GM19328 (cell line): ENCODE results near the gene ABCF1.

Source experiments
- ATAC-seq: cut with Tn5 transposase; IDR thresholded peaks from one replicate; pipeline ENCODE4 v1.9.1; 2021; ENCODE audit warnings: mild to moderate bottlenecking, moderate library complexity; ENCODE audit not compliant: unreplicated experiment

Gene ABCF1

DNA sequence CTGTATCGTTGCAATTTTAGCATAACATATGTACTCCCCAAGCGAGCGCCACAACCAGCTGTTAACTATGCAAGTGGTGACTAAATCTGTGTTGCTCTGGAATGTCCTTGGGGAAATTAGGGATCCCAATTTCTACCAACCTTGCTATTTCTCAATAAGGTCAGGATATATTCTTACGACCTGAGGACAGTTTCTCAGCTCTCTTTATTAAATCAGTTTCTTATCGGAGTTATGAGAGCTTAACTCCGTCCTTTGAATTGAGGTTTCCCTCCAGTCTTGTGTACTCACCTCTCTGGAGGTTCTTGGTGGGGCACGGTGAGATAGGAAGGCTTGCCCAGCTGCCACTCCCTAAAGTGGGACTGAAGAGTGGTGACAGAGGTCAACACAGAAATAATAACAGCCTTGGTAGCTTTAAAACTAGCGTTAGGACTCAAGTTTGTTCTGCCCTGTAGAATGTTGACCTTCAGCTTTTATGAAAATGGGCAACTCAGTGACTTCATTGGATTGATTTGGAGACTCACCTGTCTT, 47.1 kb downstream of the ABCF1 start:
- ATAC-seq = no peak

GRCh38 chr6:30619561-30619960, 48.3 kb downstream of the ABCF1 start:
- no peak for ATAC-seq

DNA sequence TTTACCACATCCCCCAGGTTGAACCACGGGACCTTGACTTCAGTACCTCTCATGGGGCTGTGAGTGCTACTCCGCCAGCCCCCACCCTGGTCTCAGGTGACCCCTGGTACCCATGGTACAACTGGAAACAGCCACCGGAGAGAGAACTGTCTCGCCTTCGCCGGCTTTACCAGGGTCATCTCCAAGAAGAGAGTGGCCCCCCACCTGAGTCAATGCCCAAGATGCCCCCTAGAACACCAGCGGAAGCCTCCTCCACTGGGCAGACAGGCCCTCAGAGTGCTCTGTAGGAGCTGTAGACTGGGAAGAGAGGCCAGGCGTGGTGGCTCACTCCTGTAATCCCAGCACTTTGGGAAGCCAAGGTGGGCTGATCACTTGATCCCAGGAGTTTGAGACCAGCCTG, 54.3 kb downstream of the ABCF1 start:
- no peak for ATAC-seq

GRCh38 chr6:30626484-30627366, 55.5 kb downstream of the ABCF1 start, which contains the start of gene ATAT1:
Gene ATAT1 (plus strand): TSS chr6:30626874.
- peak; percentile 72 for ATAC-seq

DNA sequence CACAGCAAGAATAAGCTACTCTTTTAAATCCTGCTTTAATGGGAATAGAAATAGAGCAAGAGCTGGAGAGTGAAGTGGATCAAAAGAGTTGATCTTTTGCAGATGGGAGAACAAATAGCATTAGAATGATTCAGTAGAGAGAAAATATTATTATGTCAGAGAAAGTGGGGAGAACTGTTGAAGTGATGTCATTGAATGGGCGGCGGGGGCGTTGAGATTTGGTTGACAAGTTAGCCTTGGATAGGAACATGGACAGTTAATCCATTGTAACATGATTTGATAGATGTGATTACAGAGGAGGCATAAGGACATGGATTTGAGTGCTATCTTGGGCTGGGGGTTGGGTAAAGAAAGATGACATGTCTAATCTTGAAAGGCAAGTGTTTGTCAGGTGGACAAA, 64.6 kb downstream of the ABCF1 start:
- ATAC-seq = no peak

GRCh38 chr6:30640481-30640880, 69.2 kb downstream of the ABCF1 start:
- ATAC-seq = no peak

GRCh38 chr6:30641048-30641447, 69.8 kb downstream of the ABCF1 start:
- no peak for ATAC-seq
